NAMALWA (cell line): Measurements from ENCODE around the gene ARHGAP27.
"Not testable (repeated sequence)": the region's sequence is repeated elsewhere in the genome, so short reads cannot be mapped to it uniquely, and the experiment has no call there.

Source experiments
- DNase-seq: peaks from one replicate; pipeline ENCODE4 v3.0.0-alpha.2; 2015; ENCODE audit warnings: low spot score

Gene ARHGAP27

DNA sequence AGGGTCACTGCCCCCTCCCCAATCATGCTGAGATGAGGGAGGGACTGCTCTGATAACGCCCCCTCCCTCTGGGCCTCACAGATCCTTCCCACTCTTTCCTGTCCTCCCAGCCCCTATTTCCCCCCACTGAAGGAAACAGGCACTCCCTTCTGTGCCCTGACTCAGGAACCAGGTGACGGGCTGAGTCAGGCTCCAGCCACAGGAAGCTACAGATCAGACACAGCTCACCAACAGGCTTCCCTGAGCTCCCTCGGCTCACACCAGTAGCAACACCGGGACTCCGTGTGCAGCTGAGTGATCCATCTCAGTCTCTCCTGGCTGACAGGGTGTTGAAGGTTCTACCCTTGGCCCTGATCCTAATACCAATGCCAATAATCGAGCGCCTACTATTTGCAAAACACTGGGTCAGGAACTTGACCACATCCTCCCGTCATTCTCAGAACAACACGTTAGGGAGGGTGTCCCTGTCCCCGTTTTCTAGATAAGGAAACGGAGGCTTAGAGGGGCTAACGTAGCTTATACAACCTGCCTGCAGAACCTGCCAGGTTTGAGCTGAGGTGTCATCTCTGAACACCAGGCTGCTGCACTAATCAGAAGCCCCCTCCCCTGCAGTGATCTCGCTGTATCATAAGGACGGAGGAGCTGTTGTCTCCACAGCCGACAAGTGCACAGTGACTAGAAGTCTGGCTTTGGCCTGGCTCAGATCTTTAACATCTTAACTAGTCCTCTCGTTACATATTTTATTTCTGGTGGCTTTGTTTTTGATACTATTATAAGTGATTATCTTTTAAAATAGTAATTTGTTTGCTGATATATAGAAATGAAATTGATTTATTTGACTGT, 13.5 kb upstream of the ARHGAP27 start:
- not testable (repeated sequence) for DNase-seq

DNA sequence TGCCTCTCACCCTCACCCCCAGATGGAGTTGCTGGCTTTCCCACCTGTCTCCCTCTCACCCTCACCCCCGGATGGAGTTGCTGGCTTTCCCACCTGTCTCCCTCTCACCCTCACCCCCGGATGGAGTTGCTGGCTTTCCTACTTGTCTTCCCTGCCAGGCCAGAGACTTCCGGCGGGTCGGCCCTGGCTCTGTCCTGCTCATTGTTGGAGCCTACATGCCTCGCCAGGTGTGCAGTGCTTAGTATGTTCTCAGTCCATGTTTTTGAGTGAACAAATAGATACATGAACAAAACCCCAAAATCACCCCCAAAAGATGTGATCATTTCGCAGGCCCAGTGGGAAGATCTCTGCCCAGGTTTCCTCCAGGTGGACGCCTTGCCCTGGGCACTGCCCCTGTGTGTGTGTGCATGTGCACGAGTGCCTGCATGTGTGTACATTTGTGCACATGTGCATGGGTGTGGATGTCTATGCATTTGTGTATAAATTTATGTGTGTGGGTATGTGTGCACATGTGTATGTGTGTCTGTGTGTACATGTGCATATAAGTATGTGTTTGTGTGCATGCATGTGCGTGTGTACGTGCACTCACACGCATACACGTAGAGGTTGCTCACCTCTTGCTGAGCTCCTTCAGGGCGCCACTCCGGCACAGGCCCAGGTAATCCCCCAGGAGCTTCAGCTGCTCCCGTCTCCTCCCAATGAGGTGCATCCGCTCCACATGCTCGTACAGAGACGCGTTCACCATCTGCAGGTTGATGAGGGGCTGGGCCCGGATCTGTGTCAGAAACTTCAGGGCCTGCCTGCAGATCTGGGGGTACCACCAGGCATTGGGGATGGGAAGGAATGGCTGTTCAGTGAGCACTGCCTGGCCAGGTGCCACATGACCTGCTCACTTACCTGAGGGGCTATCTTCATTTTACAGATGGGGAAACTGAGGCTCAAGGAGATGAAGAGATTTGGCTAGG, 12.5 kb upstream of the ARHGAP27 start:
- not testable (repeated sequence) for DNase-seq

DNA sequence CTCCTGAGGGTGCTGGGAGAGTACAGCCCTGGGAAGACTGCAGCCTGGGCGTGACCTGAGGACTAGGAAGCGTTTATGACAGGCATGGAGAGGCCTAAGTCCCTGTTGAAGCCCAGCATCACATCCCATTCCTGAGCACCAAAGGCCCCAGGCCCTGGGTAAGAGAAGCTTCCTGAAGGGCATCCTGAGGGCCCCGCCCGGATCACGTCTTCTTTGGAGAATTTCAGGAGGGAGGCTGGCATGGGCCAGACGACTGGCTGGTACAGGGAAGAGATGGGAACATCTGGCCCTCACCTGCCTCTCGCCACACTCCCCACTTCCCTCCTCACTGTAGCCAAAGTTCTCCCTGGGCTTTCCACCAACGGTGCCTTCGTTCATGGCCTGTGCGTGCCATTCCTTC, 11.6 kb upstream of the ARHGAP27 start:
- DNase-seq: not testable (repeated sequence)

DNA sequence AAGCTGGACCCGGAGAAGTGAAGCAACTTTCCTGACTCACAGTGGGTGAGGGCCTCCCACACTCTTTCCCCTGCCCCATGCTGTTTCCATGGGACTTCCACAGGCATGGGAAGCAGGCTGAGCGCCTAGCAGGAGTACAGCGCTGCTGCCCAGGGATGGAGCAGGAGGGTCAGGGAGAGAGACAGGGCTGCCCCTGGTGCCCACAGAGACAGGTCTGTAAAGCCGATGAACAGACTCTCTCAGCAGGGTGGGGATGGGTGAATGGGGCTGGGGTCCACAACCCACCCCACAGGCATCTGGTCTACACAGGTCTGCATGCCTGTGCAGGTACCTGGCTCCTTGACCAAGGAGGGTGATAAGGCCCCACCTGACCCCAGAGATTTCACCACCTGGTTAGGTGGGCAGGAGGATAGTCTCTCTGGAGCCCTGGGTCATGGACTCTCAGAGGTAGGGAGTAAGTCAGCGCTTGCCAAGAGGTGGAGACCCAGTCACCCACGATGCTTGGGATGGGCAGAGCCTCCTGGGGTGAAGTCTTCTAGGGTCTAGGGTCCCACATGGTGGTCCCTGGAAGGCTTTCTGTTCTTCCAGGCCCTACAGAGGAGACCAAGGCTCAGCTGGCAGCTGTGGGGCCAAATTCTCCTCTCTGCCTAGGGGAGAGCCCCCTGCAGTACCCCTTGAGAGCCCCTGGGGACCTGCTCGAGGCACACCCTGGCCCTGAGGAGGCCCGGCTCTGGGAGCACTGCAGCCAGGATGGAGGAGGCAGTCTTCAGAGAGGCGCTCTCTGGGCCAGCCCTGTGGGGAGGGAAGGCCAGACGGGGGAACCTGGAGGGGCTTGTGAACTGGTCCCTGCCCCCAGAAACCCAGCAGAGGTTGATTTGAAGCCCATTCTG, 10.9 kb upstream of the ARHGAP27 start:
- DNase-seq: not testable (repeated sequence)

DNA sequence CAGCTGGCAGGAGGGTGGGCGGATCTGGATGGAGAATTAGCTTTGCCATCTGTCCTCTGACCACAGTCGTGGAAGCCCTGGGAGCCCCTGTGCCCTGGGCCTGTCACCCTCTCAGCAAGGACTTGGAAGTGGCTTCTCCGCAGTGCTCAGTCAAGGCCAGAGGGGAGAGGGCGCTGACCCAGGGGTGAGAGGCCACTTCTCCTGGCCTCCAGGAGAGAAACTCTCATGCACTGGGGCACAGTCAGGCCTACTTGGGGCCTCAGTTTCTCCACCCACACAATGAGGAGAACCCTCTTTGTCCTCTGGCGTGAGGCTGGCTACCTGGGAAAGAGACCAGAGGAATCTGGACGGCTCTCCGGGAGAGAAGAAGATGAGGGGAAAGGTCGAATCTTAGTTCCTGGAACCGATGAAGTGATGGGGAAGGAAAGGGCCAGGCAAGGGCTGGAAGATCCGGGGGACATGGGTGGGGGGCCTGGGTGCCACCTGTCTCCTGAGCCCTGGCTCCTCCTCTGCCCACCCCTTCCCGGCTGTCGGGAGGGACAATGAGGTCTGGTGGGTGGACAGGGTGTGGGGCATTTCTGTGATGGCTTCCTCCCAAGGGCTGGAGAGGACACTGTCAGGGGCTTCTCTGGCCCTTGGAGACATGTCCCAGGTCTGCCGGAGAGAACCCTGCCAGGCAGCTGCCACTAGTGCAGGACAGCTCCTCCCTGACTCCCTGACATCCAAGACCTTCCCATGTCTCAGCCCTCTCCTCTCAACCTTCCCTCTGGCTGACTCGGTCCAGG, 9.0 kb upstream of the ARHGAP27 start:
- DNase-seq: no peak

DNA sequence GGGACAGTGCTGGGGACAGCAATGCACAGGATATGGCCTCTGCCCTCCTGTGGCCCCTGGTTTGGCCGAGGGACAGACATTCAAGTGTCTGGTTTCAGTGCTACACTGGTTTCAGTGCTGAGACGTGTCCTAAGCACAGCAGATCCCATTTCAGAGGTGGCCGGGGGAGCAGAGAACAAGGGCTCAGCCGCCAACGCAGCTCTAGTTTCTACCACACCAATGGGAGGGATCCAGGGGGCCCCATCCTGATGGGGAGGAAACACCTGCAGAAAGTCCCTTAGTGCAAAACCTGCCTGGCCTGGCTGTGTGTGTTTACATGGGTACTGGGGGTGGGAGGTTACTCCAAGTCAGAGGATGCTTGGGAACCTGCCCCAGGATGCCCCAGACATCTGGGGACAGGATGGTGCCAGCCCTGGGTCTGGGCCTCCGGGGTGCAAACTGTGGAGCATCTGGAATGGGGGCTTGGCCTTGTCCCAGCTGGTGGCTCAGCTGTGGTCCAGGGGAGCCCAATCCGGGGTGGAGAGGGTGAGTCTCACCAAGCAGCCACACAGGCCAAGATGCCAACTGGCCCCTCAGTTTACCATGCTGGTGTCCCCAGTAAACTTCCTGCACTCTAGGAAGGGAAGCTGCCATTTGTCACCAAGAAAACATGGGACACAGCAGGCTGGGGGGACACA, 8.3 kb upstream of the ARHGAP27 start:
- DNase-seq: peak; percentile 59

DNA sequence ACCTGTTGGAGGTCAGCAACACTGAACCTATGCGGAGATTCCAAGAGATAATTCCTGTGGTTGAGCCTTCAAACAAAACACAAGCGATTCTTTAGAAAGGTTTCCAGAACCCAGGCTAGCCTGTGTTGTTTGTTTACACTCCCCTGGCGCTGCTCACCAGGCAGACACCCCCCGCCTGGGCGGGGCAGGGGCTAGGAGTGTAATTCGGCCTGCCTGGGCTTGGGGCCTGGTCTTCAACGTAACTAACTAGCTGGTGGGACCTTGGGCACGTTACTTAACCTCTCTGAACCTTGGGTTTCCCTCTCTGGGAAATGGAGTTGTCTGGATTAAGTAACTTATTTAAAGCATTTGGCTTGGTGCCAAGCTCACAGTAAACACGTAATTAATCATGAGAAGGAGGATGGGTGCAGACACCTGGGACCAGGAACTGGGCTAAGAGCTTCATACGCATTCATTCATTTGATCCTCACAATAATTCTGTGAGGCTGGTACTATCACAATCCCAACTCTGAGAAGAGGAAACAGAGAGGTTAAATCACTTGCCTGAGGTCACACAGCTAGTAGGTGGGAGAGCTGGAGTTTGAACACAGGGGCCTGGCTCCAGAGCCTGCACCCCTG, 7.6 kb upstream of the ARHGAP27 start:
- DNase-seq: peak; percentile 50

DNA sequence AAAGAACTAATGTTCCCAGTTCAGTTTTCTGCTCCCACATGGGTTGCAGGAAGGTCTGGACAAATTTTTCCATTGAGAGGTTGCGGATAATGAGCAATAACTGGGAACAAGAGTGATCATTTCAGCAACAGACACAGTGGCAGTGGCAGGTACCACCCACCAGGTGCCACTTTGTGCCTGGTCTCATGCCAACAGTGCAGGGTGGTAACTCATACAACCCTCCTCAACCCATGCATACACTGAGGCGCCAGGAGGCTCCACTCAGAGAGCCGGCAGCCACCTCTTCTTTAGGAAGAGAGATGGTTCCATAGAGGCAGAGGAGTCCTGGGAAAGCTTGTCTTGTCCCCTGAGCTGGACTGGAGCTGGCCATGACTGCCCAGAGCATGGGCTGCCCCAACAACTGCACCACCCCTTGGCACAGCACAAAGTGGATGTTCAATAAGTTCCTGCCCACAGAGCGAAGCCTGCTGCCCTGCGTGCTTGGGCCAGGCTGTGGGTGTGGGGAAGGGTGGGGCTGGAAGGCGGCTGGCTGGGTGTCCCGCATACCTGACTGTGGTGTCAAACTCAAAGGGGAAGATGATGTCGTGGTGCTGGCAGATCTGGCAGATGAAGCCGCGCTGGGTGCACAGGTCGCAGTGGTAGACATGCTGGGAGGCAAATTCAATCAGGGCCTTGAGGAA, 6.4 kb upstream of the ARHGAP27 start:
- no peak for DNase-seq

DNA sequence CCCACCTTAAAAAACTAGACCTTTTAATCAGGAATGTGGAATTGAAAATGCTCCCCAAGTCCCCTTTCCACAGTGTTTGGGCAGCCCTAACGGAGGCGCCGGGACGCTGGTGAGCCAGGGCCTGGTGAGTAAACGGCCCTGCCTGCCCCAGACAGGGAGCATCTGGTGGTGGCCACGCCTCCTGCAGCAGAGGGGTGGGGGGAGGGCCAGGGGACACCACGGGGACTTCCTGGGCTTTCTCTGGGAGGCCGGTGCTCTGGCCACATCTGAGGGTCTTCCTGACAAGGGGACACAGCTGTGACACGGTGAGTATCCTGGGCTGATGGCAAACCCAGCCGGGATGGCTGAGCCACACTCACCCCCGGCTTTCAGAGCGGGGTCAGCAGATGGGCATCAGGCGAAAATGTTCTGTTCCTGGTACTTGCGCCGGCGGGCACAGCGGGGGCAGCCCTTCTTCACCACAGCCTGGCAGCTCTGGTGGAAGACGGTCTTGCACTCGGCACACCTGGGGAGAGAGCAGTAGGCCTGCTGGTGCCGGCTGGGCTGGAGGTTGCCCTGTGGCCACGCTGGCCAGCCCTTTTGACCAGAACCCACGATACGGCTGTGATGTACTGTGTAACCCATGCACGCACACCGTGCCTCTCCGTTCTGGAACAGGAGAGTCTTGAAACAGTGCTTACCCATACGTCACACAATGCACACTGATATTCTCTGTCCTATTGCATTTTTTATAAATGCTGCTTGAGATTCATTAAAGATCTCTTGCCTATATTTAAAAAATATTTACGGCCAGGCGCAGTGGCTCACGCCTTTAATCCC, 5.0 kb upstream of the ARHGAP27 start:
- DNase-seq: no peak

DNA sequence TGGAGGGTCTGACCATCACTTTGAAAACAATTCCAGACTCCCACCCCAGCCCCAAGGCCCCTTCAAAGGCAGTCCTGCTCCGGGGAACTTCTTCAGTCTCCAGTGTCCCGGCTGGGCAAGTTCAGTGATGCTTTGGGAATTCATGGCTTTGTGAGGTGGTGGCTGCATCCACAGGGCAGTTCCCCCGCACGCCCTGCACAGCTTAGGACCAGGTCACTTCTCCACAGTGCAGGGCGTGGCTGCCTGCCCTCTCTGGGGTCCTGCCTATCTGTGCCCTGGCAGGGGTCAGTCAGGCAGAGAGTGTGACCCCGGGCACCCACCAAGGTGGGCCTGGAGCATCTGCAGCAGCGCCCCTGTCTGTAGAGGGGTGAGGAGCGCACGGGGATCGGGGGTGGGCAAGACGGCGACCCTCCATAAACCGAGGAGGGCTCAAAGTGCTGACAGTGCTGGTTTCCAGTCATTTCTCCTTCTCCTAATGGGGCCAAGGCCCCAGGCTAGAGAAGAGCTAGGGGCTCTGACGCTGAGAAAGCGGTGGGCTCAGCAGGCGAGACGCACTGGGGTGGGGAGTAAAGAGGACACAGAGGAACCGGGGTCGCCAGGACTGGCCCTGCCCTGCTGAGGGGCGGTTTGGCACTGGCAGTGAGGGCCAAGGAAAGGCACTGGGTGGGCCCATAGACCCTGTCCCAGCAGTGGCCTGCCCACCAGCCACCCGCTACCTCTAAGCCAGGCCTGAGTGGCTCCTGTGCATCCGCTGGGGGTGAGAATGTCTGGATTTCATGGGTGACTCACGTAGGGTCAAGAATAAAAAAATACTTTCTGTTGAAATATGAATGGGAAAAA, 4.2 kb upstream of the ARHGAP27 start:
- no peak for DNase-seq

DNA sequence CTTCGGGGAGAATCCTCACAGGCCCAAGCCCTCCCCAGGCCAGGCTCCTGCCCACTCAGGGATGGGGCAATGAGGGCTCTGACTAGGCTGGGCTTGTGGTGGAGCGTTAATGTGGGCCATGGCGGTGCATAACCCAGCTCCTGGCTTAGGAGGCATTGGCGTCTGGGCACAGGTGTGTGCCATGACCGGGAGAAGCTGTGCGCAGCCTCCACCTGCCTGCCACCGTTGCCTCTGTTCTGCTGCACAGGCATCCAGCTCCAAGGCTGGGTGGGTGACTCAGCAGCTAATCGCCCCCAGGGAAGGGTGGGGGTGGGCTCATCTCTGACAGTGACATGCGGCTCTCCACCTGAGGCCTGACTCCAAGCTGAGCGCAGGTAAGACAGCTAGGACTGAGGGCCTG, 3.5 kb upstream of the ARHGAP27 start:
- DNase-seq: no peak

DNA sequence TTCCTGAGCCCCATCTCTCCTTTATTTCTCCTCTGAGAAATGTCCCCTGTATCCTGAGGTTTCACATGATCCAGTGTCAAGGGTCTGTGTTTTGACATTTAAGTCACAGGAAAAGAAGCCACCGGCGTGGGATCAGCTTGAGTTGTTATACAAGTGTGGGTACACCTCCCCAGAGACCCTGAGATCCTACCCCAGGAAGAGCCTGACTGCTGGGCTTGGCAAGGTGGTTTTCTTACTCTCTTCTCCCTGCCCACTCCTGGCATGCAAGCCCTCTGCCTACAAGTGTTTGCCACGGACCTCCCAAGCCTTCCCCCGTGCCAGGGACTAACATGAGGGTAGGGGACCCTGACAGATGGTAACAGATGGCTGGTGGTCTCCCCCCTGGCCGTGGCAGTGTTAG, 2.8 kb upstream of the ARHGAP27 start:
- DNase-seq: no peak

DNA sequence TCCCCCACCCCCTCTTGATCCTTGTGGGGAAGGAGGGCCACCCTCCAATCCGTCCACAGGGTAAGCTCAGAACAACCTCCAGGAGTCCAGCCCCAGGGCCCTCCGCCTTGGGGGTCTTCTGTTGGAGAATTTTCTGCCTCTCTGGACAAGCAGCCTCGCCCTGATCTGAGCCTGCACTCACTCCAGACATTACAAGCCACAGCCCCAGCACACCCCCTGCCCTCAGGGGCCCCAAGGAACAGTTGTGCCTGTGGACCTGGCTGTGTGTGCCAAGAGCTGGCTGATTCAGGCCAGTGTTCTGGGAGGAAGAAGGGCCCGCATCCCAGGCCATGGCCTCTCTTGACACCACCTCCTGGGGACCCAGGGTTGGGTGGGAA, 477 bp upstream of the ARHGAP27 start:
- no peak for DNase-seq

DNA sequence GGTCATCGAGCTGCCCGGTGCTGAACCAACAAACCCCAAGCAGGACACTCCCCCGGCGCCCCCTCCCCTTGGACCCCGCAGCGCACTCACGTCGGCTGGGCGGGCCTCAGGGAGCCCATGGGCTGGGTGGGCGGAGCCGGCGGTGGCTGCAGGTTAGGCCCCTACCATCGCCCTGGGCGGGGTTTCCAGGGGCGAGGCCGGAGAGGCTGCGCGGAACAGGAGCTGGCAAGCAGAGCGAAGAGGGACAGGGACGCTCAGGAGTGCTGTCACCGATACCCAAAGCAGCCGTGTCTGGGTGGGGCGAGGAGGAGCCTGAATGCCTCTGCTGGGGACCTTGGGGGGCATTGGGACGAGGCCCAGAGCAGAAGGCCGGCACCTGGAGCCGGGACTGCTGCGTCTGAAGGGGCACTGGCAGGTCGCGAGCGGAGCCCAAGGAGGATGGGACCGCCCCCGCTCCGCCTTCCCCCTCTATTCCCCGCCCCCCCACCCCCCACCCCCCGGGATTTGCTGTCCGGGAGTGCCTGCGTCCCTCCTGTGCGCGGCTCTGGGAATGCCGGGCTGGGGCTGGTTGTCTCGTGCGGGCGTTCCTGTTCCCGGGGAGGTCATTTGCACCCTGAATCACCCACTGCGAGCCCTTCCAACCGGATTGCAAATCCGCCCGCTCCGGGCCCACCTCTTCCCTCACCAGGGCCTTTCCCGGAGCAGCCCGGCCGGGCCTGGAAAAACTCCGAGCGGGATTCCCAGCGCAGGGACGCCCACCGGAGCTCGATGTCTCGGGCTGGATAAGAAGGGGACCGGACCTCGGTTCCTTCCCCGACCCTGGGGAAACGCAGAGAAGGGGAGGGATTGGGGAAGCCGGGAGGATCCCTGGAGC, 902 bp downstream of the ARHGAP27 start:
- peak; percentile 79 for DNase-seq

DNA sequence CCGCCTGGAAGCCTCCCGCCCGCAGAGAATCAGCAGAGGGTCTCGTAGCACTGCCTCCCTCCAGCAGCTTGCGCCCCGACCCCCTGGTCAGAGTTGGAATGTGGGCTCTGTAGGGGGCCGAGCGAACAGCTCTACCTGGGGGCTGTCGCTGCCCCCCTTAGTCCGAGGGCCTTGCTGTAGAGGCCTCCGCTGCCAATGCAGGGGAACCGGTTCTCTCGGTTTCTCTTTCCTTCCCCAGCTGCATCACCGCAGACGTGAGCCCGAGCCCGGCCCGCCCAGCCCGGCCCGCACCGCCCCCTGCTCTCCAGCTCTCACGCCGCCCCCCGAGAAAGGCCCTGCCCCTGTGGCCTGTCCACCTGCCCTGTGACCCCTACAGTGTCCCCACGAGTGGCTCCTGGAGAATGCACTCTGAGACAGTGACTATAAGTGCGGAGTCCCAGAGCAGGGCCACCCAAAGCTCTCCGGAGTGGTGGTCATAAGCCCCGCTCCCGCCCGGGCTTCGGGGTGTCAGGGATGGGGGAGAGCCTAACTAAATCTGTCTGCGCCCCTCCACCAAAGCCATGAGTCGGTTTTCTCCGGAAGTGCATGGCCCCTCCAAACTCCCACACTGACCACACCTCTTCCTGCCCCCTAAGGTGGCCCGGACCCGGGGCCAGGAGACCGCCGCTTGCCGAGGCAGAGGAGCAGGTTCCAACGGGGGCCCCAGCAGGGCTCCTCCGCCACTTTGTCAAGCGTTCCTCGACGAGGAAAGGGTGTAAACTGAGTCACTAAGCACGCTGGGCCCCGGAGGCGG, 1.7 kb downstream of the ARHGAP27 start:
- peak; percentile 30 for DNase-seq
